ENCODE data around the gene UBE2R2.
A peak's percentile ranks its signal among the peaks of the same experiment; 100 is the strongest.

DNA sequence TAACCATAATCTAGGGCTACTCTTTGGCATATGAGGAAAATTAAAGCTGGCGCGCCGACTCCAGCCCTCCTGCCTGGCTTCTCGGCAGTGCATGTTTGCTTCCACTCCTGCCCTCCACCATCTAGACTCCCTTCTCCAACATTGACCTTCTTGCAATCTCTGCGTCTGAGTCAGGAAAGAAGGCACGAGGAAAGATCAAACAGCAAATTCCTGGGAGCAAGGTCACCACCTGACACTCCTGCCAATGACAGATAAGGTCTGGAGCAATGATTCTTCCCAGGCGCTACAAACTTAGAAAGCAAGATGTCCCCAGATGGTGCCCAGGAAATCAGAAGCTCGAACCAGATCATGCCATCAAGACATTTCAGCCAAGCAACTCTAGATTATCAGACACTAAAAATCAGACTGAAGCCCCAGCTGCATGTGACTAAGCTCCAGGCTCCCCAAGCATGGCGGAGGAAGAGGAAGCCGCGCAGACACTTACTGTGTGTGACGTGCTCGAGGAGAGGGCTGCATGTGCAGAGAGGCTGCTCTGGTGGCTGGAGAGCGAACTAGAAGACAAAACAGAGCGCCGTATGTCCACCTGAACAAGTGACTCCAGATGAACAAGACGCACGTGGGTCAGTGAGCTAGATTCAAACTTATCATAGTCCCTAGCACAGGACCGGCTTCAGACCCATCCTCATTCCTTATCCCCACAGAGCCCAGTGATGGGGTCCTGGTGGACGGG lies 115.3 kb downstream of the UBE2R2 start:
- TF ChIP-seq, protein P1, sequence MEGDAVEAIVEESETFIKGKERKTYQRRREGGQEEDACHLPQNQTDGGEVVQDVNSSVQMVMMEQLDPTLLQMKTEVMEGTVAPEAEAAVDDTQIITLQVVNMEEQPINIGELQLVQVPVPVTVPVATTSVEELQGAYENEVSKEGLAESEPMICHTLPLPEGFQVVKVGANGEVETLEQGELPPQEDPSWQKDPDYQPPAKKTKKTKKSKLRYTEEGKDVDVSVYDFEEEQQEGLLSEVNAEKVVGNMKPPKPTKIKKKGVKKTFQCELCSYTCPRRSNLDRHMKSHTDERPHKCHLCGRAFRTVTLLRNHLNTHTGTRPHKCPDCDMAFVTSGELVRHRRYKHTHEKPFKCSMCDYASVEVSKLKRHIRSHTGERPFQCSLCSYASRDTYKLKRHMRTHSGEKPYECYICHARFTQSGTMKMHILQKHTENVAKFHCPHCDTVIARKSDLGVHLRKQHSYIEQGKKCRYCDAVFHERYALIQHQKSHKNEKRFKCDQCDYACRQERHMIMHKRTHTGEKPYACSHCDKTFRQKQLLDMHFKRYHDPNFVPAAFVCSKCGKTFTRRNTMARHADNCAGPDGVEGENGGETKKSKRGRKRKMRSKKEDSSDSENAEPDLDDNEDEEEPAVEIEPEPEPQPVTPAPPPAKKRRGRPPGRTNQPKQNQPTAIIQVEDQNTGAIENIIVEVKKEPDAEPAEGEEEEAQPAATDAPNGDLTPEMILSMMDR (IDR thresholded peaks at IDR 0.05; ENCODE audit: low read depth, low read length), result no peak
- peak; percentile 20 for TF ChIP-seq POLR2A (IDR thresholded peaks at IDR 0.05; ENCODE audit: extremely low read depth, insufficient read length)
- TF ChIP-seq, protein P2, sequence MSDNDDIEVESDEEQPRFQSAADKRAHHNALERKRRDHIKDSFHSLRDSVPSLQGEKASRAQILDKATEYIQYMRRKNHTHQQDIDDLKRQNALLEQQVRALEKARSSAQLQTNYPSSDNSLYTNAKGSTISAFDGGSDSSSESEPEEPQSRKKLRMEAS (IDR thresholded peaks at IDR 0.05; ENCODE audit: low read depth, low read length), result no peak
